HUDEP-2 (cell line): ENCODE results near the gene BSDC1.

Experiments used
- DNase-seq, 76 experiments: peaks; one replicate each; lab custom pipeline; 2025; ENCODE audit not compliant: unreplicated experiment in 76 of 76; lab: John Stamatoyannopoulos, UW

The BSDC1 gene

GRCh38 chr1:32394890-32395432 is 720 bp upstream of the BSDC1 start:
- DNase-seq = no peak

GRCh38 chr1:32393832-32394140 is 455 bp downstream of the BSDC1 start:
- DNase-seq = peak in 44 of 76 experiments; percentile 6 to 71 (median 36)

GRCh38 chr1:32393136-32393535 is 1.1 kb downstream of the BSDC1 start:
- peak in 2 of 76 experiments; percentile 5 to 7 for DNase-seq

GRCh38 chr1:32392325-32392724 is 1.9 kb downstream of the BSDC1 start:
- peak in 5 of 76 experiments; percentile 0 to 35 (median 31) for DNase-seq

GRCh38 chr1:32390904-32391870 is 3.1 kb downstream of the BSDC1 start:
- peak in 74 of 76 experiments; percentile 13 to 95 (median 74) for DNase-seq

- peak in 1 of 76 experiments; percentile 9 for DNase-seq
Measured at GRCh38 chr1:32388641-32389040, 5.6 kb downstream of the BSDC1 start.

- DNase-seq = no peak
Measured at GRCh38 chr1:32386676-32387392, 7.4 kb downstream of the BSDC1 start.

GRCh38 chr1:32380057-32380456 is 14.2 kb downstream of the BSDC1 start:
- no peak for DNase-seq

GRCh38 chr1:32377541-32378220 is 16.6 kb downstream of the BSDC1 start:
- DNase-seq = no peak

- no peak for DNase-seq
Measured at GRCh38 chr1:32376199-32376598, 18.0 kb downstream of the BSDC1 start.

- DNase-seq = no peak
Measured at GRCh38 chr1:32373996-32374592, 20.1 kb downstream of the BSDC1 start.

- no peak for DNase-seq
Measured at GRCh38 chr1:32372149-32372756, 22.0 kb downstream of the BSDC1 start.

- no peak for DNase-seq
Measured at GRCh38 chr1:32367912-32368635, 26.2 kb downstream of the BSDC1 start.

GRCh38 chr1:32365445-32365844 is 28.8 kb downstream of the BSDC1 start:
- DNase-seq = no peak

- no peak for DNase-seq
Measured at GRCh38 chr1:32364836-32365235, 29.4 kb downstream of the BSDC1 start.

- DNase-seq = no peak
Measured at GRCh38 chr1:32363713-32364112, 30.5 kb downstream of the BSDC1 start.

- DNase-seq = no peak
Measured at GRCh38 chr1:32362474-32363313, 31.5 kb downstream of the BSDC1 start, which contains the start of the genes FAM229A and TSSK3. TSS of gene FAM229A (minus strand) at chr1:32362485. CDS start at chr1:32362091, 394 bp downstream. TSS of gene TSSK3 (plus strand) at chr1:32362539. CDS start at chr1:32362702, 163 bp downstream.
